Sciatic nerve (tissue), 2 donors: Measurements from ENCODE around the gene GRB10. TPM values are rescaled to one million over a fixed set of nuclear protein-coding genes. Genes with fewer than 3 reads are reported as not detected.
A peak's percentile ranks its signal among the peaks of the same experiment; 100 is the strongest.
"Not testable (repeated sequence)": the region's sequence is repeated elsewhere in the genome, so short reads cannot be mapped to it uniquely, and the experiment has no call there.

Experiments
- ATAC-seq: fragments of 200-7000 bp; cut with Tn5 transposase; one replicate; pipeline ENCODE4 v1.9.1; 2020; ENCODE audit warnings: mild to moderate bottlenecking, moderate library complexity
- DNase-seq: peaks from one replicate; pipeline ENCODE4 v3.0.0-alpha.2; 2020; ENCODE audit warnings: low spot score
- intact Hi-C: fragments of 100-400 bp; cut with DNase I; formaldehyde crosslinking; loops from one replicate; pipeline ENCODE4 v1.14.2; 2022
- total RNA-seq: library from RNA; stranded (reverse); fragmentation: NEBNext Ultra II Directional; extraction: Animal tissue kit (Norgen Biotek cat#: 25700); gene quantifications from one replicate; pipeline ENCODE4 v1.2.1, GENCODE V29; 2021
- donor health status: DM: no; HTN: no; CAD: no.
- donor health status: DM: no; HTN: no; CAD: no.

GRB10 gene
- total RNA-seq, 1 donor from 2014 or later, result 57.1 TPM

DNA sequence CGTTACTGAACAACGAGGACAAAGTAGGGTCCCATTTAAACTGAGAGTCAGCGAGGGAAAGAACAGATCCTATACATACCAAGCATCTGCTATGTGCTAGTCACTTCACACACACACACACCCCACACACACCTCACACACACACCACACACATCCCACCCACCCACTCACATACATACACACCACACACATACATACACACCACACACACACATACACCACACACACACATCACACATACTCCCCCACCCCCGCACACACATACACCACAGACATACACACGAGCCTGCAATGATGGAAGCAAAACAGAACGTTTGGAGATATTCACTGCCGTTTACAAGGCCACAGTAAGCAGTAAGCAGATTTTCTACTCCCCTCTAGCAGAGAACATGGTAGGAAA lies 607 bp upstream of the GRB10 start:
- intact Hi-C loops, result no loop called here
- ATAC-seq, result no peak
- DNase-seq, result no peak

DNA sequence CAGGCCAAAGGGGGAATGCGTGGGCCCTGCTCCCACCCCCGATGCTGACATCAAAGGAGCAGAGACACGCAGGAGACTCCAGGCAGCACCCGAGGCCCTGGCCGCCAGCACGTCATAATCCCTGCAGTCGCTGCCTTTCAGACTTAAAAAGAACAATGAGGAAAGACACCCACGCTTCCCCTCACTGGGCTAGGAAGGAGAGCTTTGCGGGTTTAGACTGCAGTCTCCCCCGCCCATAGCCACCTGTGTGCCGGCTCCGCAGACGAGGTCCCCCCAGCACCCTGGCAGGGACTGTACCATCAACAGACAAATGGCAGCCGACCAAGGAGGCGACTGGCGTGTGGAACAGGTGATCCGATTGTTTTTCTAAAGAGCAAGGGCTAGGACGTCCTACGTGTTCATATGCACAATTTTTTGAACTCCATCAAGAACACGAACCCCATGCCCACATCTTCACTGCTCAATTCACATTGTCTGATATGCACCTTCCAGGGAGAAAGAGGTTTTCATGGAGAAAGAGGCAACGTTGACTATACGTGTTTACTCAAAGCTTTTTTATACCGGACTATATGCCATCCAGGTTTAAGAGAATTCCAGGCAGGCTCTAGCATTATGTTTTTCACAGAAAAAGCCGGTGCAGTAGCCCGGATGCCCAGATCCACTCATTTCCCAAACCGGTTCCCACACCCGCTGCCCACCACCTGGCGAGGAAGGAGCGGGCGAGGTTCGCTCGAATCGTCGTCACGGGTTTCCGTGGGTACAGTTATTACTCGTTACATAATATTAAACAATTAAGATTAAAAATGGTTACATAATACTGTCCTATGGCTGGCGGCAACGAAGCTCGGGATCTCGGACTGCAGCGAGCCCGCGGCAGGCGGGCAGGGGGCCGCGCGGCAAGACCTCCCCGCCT lies 1.1 kb downstream of the GRB10 start:
- intact Hi-C loops, result no loop called here
- no peak for ATAC-seq
- no peak for DNase-seq

DNA sequence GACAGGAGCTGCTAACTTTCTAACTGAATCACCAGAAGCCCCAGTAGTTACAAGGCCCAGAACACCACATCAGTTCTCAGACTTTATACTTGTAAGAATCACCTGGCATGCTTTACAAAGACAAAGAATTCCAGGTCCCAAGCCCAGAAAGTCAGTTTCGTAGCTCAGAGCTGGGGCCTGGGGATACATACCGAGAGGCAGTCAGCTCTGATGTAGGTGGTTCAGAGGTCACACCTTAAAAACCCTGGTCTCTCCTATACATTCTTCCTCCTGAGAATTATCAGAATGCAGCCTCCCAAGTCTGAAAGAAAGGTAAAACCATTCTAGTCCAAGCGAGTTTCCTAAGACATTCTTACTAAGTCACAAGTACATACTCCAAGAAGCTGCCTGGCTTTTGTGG lies 2.3 kb downstream of the GRB10 start:
- ATAC-seq, result no peak
- intact Hi-C loops, result no loop called here
- no peak for DNase-seq

DNA sequence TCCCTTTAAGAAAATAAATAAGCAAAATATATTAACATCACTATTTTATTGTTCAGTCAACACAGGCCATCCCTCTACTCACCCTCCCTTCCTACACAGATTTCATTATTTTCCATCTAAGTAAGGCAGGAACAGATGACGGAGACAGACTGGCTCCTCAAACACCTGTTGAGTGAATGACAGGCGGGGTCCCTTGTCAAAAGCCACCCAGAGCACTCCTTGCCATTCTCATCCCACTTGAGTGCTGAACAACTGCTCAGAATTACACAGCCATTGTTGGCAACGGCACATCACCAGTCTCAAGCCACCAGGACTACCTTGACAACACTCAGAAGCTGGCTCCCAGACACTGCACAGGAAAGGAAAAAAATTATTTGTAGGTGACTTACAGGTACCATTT lies 3.3 kb downstream of the GRB10 start:
- intact Hi-C loops, result loop anchor here (5.0 kb wide), 1 partner anchor 307 kb away; no protein-coding TSS in a partner anchor
- ATAC-seq, result no peak
- DNase-seq, result no peak

DNA sequence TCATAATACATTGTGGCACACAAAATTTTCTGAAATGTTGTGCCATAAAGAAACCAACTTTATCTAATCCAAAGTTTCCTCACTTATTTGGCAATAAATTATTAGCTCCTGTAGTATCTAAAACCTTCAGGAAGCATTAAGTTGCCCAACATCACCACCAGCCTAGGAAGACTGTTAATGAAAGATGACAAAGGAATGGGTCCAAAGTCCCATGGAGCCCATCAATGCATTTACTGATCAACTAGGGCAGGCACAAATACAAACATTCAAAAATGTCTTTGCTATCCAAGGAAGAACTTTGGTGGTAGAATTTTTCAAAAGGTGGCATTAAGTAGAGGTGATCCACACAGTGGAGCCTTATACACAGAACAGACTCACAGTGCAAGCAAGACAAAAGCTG lies 4.5 kb downstream of the GRB10 start:
- no peak for ATAC-seq
- no peak for DNase-seq
- intact Hi-C loops, result loop anchor here (5.0 kb wide), 1 partner anchor 306 kb away; no protein-coding TSS in a partner anchor

DNA sequence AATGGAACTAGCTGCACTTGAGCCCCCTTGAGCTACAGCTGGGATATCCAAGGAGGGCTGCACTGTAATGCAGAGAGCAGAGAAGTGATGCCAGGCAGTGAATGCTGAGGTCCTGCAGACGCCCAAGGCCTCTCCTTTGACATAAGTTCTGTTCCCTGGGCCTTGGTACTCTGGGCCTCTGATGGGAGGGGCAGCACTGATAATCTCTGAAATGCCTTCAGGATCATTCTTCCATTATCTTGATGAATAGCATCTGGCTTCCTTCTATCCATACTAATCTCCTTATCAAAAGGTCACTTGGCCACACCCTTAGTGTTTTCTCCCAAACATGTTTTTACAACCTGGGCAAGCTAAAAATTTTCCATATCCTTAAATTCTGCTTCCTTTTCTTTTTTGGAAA lies 6.9 kb downstream of the GRB10 start:
- ATAC-seq, result no peak
- DNase-seq, result no peak
- intact Hi-C loops, result loop anchor here (5.0 kb wide), 1 partner anchor 304 kb away; no protein-coding TSS in a partner anchor

DNA sequence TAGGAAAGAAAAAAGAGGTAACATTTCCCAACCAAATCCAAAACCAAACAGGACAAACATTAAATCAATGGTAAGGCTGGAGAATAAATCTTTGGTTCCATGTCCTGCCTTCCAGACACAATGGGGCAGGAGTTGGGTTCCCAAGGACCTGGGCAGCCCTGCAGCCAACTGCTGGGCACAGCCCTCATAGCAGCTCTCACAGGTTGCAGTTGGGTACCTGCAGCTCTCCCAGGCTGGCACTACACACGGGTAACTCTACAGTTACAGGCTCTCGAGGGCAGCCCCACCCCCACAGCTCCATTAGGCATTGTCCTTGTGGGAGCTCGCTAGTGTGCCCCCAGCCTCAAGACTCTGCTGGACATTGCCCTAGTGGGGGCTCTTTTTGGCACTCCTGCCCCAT lies 7.5 kb downstream of the GRB10 start:
- intact Hi-C loops, result loop anchor here (5.0 kb wide), 1 partner anchor 303 kb away; no protein-coding TSS in a partner anchor
- ATAC-seq, result no peak
- no peak for DNase-seq

DNA sequence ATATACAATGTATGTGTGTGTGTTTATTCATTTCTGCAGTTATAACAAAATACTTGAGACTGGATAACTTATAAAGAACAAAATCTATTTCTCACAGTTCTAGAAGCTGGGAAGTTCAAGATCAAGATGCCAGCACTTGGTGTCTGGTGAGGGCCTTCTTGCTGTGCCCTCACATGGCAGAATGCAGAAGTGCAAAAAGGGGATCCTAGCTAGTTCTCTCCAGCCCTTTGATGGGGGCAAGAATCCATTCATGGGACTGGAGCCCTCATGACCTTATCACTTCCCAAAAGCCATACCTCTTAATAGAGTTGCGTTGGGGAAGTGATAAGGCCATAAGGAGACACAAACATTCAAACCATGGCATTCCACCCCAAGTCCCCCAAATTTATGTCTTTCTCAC lies 8.4 kb downstream of the GRB10 start:
- no peak for DNase-seq
- no peak for ATAC-seq
- intact Hi-C loops, result no loop called here

DNA sequence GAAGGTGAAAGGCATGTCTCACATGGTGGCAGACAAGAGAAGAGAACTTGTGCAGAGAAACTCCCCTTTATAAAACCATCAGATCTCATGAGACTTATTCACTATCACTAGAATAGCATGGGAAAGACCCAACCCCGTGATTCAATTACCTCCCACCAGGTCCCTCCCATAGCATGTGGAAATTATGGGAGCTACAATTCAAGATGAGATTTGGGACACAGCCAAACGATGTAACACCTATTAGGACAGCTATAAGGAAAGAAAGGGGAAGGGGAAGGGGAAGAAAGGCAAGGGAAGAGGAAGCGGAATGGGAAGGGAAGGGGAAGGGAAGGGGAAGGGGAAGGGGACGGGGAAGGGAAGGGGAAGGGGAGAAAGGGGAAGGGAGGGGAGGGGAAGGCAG lies 9.6 kb downstream of the GRB10 start:
- ATAC-seq, DNase-seq, intact Hi-C loops: not testable (repeated sequence)

DNA sequence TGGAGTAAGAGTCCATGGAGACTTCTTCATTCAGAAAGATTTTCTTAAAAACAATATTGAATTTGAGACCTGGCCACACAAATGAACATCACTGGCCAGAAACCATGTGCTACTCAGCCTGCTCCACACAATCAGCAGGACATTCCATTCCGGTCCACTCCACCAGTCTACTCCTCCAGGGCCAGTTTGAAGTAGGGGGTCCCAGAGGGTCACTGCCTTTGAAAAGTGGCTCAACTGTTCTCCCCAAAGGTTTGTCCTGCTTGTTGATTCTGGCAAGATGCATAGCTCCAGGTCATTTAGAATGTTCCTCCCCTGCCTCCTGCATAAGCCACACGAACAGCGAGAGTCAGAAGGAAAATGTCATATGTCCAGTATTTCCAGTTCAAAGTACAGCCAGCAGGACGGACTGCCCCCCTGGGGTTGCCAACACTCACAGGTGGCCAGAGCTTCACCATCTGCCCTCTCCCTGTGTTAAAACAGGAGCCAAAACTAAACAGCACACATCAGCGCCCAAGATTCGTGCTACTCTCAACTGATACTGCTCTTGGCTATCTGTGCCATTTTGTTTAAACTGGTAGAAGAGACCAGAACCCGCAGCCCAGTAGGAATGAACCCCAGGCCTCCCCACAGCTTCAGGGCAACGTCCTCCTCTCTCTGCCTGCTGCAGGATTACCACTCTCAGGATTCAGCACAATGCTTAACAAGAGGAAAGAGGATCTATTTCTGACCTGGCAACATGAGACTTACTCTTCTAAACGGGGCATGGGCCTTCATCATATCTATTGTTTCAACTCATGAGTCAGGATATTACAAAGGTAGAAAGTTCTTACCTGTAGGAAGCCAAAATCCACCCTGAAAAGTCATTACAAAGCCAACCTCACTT lies 11.3 kb downstream of the GRB10 start:
- ATAC-seq, result peak; percentile 90
- intact Hi-C loops, result no loop called here

DNA sequence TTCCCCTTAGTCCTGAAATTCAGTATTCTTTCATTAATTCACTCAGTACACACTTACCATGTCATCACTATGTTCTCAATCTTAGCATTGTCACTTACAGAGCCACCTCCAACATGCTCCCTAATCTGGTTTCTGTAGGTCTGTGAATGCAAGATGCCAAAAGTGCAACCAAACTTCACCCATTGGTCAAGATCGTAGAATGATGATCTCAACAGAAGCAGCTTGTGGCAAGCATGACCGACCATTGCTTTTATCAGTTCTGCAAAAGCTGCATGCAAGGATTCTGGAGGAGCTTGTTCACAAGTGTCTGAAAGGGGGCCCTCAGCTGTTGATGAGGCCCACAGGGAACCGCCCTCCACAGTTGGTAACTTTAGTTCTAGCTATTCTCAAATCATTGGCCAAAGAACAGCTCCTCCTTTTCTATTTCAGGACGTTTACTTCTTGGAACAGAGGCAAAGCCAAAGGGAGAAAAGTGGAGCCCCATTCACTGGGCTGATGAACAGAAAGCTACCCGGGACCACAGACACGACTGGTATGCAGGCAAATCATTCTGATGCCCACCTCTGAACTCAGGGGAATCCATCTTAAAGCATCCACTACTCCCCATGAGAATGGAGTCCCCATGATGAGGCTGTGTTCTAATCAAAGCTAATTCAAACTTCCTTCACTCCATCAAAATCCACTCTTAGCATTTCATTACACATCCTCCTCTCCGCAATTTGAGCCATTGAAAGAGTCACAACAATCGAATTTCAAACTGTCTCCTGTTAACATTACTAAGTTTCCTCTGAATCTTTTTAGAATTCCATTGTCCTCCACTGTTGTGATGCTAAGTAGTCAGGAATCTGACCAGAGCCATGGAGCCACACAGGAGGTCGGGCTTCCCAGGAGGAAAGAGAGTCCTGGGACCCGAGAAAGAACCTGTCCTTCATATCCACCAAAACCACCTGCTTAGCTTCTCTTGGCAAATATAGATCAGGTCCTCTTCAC lies 13.9 kb downstream of the GRB10 start:
- no peak for ATAC-seq
- no peak for DNase-seq
- intact Hi-C loops, result no loop called here

More for the DNA sequence above, 11.3 kb downstream of the GRB10 start:
- DNase-seq, result no peak

DNA sequence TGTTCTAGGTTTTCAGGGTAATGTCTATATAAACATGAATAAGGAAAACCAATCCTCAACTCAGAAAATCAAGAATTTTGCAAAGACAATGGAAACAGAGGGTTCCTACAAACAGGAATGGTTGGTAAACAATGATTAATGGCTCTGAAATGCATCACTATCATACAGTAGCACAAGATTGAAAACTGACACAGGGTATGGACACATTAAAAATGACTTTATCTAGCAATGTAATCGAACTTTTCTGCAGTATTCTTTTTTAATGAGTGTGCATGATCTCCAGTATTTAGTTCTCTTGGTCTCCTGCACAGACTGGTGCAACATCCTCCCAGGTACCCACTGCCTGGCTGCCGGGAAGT lies 15.9 kb downstream of the GRB10 start:
- intact Hi-C loops, result no loop called here
- ATAC-seq (no peak), DNase-seq (no peak)

DNA sequence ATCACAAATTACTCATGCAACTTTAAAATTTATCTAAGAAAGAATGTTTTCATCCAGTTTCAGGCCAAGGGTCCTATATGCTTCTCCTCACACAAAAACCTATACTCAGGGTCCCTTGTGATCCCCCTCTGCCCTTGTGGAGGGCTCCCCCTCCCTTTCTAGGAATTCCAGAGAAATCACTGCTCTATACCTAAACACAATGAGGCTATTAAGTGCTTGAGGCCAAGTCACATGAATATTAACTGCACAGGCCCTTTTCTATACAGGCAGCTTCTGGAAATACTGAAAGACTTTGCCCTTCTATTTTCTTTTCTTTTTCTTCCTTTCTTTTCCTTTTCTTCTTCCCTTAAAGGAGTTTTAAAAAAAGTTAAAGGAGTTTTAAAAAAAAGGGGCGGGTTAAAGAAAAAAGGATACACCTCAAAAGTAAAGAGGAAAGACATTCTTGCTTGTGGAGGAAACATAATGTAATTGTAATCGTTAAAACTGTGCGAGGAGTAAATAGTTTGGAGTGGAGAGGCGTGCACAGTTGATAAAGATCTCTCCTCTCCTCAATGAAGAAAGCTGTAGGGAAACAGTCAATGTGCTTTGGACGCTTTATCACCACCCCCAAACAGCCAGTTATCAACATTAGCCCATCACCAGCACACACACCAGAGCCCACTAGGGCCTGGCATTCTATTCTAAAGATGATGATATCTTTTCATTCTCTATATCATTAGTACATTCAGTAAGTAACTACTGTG lies 16.4 kb downstream of the GRB10 start:
- no peak for DNase-seq
- no peak for ATAC-seq
- intact Hi-C loops, result no loop called here

DNA sequence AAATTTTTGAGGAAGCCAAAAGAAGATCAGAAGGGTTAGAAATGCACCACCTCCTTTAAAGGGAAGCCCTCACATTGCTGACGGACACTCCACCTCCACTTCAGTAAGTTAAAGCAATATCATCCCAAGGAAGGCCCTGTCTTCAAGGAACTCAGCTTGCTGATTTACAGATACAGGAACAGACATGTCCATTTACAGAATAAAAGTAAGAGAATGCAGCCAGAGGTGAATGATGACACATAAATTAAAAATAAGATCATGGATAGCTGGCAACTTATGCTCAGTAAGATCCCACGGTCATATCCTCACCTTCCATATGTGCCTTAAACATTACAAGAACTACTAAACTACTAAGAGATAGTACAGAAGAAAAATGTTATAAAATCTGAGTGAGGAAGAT lies 20.4 kb downstream of the GRB10 start:
- no peak for DNase-seq
- intact Hi-C loops, result no loop called here
- no peak for ATAC-seq

DNA sequence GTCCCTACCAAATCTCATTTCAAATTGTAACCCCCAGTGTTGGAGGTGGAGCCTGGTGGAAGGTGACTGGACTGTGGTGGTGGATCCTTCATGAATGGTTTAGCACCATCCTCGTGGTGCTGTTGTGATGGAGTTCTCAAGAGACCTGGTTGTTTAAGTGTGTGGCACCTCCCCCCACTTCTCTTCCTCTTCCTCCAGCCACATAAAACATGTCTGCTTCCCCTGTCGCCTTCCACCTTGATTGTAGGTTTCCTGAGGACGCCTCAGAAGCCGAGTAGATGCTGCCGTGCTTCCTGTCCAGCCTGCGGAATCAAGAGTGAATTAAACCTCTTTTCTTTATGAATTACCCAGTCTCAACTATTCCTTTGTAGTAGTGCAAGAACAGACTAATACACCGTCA lies 21.0 kb downstream of the GRB10 start:
- DNase-seq (no peak), ATAC-seq (no peak)
- intact Hi-C loops, result no loop called here

DNA sequence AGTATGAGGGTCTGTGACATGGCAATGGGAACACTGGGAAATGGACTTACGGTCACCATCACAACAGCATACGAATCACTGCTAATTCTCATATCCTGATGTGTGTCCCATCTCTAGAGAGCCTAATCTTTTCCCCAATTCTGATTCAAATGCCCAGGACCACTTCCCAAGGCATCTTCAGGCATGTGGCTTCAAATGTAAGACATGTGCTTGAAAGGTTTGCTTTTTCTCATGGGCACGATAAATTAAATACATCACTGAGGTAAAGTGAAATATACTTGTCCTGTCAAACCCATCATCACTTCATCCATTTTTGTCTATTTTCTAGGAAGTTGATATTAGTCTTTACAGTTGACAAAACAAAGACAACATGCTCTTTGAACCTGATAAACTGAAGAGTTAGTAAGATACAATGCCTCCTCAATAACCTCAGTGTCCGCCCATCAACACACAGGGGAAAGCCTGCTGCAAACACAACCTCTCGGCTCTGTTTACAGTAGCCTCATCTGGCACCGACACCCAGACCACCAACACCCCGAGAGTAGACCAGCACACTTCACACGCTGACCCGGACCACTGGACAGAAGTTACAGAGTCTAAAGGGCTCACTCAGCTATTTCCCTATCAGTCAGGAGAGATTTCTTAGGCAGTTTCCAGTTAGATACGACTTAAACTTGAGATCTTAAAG lies 24.8 kb downstream of the GRB10 start:
- DNase-seq, result no peak
- ATAC-seq, result no peak
- intact Hi-C loops, result no loop called here

DNA sequence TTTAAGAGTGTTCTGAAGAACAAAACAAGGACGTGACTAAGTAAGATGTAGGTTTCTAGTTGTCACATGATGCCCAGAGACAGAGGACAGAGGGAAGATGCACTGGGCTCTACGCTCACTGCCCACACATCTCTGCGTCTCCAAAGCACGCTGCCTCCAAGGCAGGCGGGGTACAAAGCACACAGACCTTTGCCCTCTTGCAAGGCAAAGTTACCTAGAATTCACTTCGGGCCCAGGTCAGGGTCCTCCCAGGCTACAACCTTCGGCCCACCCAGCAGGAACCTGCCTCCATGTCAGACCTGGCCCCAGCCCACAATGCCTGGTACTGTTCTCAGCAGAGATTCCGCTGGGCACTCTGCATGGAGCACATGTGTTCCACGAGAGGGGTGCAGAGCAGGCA lies 26.5 kb downstream of the GRB10 start:
- intact Hi-C loops, result no loop called here
- no peak for ATAC-seq
- no peak for DNase-seq

DNA sequence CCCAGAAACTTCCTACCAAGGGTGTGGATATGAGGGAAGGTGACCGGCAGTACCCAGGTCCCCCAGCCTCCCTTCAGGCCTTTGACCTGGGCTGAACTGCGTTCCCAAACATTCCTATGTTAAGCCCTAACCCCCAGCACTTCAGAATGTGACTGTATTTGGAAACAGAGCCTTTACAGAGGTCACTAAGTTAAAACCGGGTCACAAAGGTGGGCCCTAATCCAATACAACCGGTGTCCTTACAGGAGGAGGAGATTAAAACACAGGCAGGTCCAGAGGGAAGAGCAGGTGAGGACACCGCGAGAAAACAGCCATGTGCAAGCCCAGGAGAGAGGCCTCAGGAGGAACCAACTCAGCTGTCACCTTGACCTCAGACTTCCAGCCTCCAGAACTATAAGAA lies 28.0 kb downstream of the GRB10 start:
- intact Hi-C loops, result no loop called here
- ATAC-seq, result no peak
- no peak for DNase-seq
